M059J (cell line): Measurements from ENCODE around the gene ATG7. TPM values are rescaled to one million over a fixed set of nuclear protein-coding genes. Genes with fewer than 3 reads are reported as not detected.

ENCODE experiments used
- DNase-seq: peaks from one replicate; pipeline ENCODE4 v3.0.0-alpha.2; 2012; ENCODE audit warnings: low read depth
- total RNA-seq: library from RNA; depleted of rRNA; stranded (reverse); fragments of >200 nt; shearing (Covaris generic); gene quantifications from 2 replicates; pipeline ENCODE4 v1.2.3, GENCODE V29; 2014; rRNA removed

Gene ATG7
- total RNA-seq = 36.8 and 68.7 TPM in 2 replicates

GRCh38 chr3:11271986-11272904, at the start of gene ATG7:
ATG7 (plus strand) TSS chr3:11272397; CDS start chr3:11298696, 26,299 bp downstream.
- DNase-seq = peak; percentile 92

DNA sequence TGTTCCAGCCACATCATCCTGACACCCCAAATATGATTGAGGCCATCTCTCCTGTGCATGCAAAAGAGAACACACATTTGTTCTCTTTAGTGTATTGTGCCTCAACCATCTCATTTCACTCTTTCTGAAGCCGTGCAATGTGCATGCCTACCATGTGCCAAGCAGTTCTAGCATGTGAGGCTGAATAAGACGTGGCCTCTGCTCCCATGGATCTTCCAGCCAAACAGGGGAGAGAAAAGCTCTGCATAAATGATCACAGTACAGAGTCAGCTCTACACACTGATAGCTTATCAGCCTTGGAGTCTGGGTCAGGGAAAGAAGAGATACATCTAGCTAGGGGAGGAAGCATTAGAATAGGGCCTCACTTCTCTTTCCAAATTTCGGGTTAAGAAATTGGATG, 48.2 kb upstream of the ATG7 start:
- no peak for DNase-seq

GRCh38 chr3:11224870-11225229, 47.3 kb upstream of the ATG7 start:
- DNase-seq = no peak

DNA sequence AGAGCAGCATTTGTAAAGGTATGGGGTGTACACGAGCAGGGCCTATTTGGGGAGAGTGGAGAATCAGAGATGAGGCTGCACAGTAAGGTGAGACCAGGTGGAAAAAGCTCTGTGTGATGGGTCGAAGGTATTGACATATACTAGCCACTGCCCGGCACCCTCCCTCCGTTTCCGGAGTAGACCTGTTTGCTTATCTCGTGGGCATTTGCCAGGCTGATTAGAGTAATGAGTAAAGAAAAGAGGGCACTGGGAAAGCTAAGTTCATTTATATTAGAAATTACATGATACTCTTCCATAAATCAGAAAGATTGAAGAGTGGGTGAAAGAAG, 46.2 kb upstream of the ATG7 start:
- no peak for DNase-seq

- DNase-seq = no peak
These were observed 44.2 kb upstream of the ATG7 start for GRCh38 chr3:11228041-11228440.

GRCh38 chr3:11230125-11230524, 42.1 kb upstream of the ATG7 start:
- peak; percentile 35 for DNase-seq

DNA sequence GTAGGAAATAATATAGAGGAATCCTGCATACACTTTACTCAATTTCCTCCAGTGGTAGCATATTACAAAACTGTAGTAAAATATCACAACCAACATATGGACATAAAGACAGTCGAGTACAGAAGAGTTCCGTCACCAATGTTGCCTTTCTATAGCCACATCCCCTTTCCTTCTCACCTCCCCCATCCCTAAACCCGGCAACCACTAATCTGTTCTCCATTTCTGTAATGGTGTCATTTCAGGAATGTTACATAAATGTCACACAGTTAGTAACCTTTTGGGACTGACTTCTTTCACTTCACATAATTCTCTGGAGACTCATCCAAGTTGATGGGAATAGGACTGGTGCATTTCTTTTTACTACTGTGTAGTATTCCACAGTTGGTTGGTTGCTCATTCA, 41.4 kb upstream of the ATG7 start:
- DNase-seq = no peak

- DNase-seq = no peak
These were observed 36.8 kb upstream of the ATG7 start for GRCh38 chr3:11235385-11235784.

- DNase-seq = peak; percentile 52
These were observed 35.4 kb upstream of the ATG7 start for GRCh38 chr3:11236588-11237461.

- peak; percentile 90 for DNase-seq
These were observed 34.1 kb upstream of the ATG7 start for GRCh38 chr3:11238060-11238459.

GRCh38 chr3:11238880-11239279, 33.3 kb upstream of the ATG7 start:
- DNase-seq = peak; percentile 94

- no peak for DNase-seq
These were observed 32.4 kb upstream of the ATG7 start for GRCh38 chr3:11239796-11240195.

- DNase-seq = no peak
These were observed 31.7 kb upstream of the ATG7 start for GRCh38 chr3:11240496-11240895.

DNA sequence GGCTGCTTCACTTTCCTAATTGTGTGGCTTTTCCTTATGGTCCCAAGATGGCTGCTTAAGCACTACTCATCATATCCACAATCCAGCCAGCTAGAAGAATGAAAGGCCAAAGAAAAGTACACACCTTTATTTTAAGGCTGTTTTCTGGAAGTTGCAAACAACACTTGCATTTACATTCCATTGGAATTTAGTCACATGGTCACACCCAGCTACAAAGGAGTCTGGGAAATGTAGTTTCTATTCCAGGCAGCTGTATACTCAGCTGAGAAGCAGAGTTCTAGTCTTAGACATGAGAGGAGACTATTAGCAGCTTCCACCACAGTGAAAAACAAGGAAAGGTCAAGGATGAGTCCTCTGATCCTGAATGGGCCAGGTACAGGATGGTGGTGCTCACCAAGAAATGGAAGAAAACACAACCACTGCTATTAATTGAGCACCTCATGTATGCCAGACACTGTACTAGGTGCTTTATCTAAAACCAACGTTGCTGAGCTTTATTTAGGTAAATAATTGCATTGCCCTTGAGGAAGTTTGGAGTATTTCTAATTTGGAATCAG, 28.0 kb upstream of the ATG7 start:
- DNase-seq = peak; percentile 39

- DNase-seq = no peak
These were observed 26.9 kb upstream of the ATG7 start for GRCh38 chr3:11245276-11245675.

- DNase-seq = peak; percentile 29
These were observed 26.2 kb upstream of the ATG7 start for GRCh38 chr3:11245827-11246662.

DNA sequence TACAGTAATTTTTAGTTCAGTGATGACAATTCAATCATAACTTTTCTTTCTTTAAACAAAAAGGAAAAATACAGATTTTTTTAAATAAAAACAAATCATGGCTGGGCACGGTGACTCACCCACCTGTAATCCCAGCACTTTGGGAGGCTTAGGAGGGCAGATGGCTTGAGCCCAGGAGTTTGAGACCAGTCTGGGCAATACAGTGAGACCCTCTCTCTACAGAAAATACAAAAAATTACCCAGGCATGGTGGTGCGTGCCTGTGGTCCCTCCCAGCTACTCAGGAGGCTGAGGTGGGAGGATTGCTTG, 25.6 kb upstream of the ATG7 start:
- DNase-seq = peak; percentile 34

- DNase-seq = no peak
These were observed 24.8 kb upstream of the ATG7 start for GRCh38 chr3:11247362-11247761.

GRCh38 chr3:11248596-11248995, 23.6 kb upstream of the ATG7 start:
- peak; percentile 60 for DNase-seq

GRCh38 chr3:11250902-11251806, 21.0 kb upstream of the ATG7 start:
- no peak for DNase-seq

GRCh38 chr3:11251807-11252176, 20.4 kb upstream of the ATG7 start:
- DNase-seq = no peak
